Hepatocyte (in vitro differentiated cells): ENCODE data around the gene YEATS2. TPM values are rescaled to one million over a fixed set of nuclear protein-coding genes. Genes with fewer than 3 reads are reported as not detected.
"Not testable (repeated sequence)": the region's sequence is repeated elsewhere in the genome, so short reads cannot be mapped to it uniquely, and the experiment has no call there.

Experiments used
- DNase-seq: peaks from one replicate; pipeline ENCODE4 v3.0.0-alpha.2; 2016; ENCODE audit warnings: low spot score
- H2AFZ ChIP-seq: fragments of 200-600 bp; sonication (generic); 2 replicates; pipeline ENCODE4 v1.6.0; 2016; ENCODE audit warnings: antibody characterized with exemption, mild to moderate bottlenecking
- H3K27ac ChIP-seq: fragments of 200-600 bp; sonication (generic); 2 replicates; pipeline ENCODE4 v1.5.1; 2016; ENCODE audit warnings: mild to moderate bottlenecking
- H3K27me3 ChIP-seq: fragments of 200-600 bp; sonication (generic); 2 replicates; pipeline ENCODE4 v1.6.1; 2016
- H3K36me3 ChIP-seq: fragments of 200-600 bp; sonication (generic); replicated peaks from 2 replicates; pipeline ENCODE4 v1.5.1; 2016; ENCODE audit warnings: low read depth; ENCODE audit not compliant: insufficient read depth
- H3K4me1 ChIP-seq: fragments of 200-600 bp; sonication (generic); 2 replicates; pipeline ENCODE4 v1.5.1; 2016; ENCODE audit warnings: mild to moderate bottlenecking, moderate library complexity; ENCODE audit not compliant: insufficient read depth
- H3K4me2 ChIP-seq: fragments of 200-600 bp; sonication (generic); 2 replicates; pipeline ENCODE4 v1.6.0; 2016
- H3K4me3 ChIP-seq: fragments of 200-600 bp; sonication (generic); 2 replicates; pipeline ENCODE4 v1.5.1; 2016; ENCODE audit warnings: mild to moderate bottlenecking
- H3K79me2 ChIP-seq: fragments of 200-600 bp; sonication (generic); 2 replicates; pipeline ENCODE4 v1.6.0; 2017; ENCODE audit warnings: mild to moderate bottlenecking
- H3K9me2 ChIP-seq: fragments of 200-600 bp; sonication (generic); replicated peaks from 2 replicates; pipeline ENCODE4 v1.6.0; 2017; ENCODE audit warnings: mild to moderate bottlenecking; ENCODE audit not compliant: insufficient read depth
- H3K9me3 ChIP-seq: fragments of 200-600 bp; sonication (generic); 2 replicates; pipeline ENCODE4 v1.5.1; 2016; ENCODE audit warnings: low read depth, mild to moderate bottlenecking
- H4K20me1 ChIP-seq: fragments of 200-600 bp; sonication (generic); 2 replicates; pipeline ENCODE4 v1.6.0; 2016; ENCODE audit warnings: mild to moderate bottlenecking; ENCODE audit not compliant: insufficient read depth, poor library complexity, severe bottlenecking
- CTCF ChIP-seq: fragments of 200-600 bp; sonication (generic); IDR thresholded peaks from 2 replicates; pipeline ENCODE4 v1.5.1; 2016; ENCODE audit warnings: antibody characterized with exemption, mild to moderate bottlenecking; ENCODE audit not compliant: poor library complexity
- EZH2 ChIP-seq: fragments of 200-600 bp; sonication (generic); IDR thresholded peaks from 2 replicates; pipeline ENCODE4 v1.6.1; 2016; ENCODE audit warnings: antibody characterized with exemption, mild to moderate bottlenecking, borderline replicate concordance
- EZH2phosphoT487 ChIP-seq: fragments of 200-600 bp; sonication (generic); IDR thresholded peaks from one replicate; pipeline ENCODE4 v1.6.1; 2018; ENCODE audit warnings: antibody characterized with exemption, mild to moderate bottlenecking, low read depth, moderate library complexity; ENCODE audit not compliant: unreplicated experiment, severe bottlenecking
- WGBS: methylation state at CpG from one replicate; pipeline ENCODE4 v1.1.6; 2016; ENCODE audit warnings: low lambda C conversion rate; ENCODE audit errors: missing lambda C conversion rate; 5-methylcytosine and 5-hydroxymethylcytosine counted together
- polyA plus RNA-seq: library from polyadenylated mRNA; unstranded; fragments of >200 nt; fragmentation: Nextera tagmentation; extraction: Ambion mirVana; gene quantifications from 2 replicates; pipeline ENCODE4 v1.2.1, GENCODE V29; 2016
- total RNA-seq: library from RNA; depleted of rRNA; stranded (reverse); fragments of >200 nt; gene quantifications from 2 replicates; pipeline ENCODE4 v1.2.3, GENCODE V29; 2014

Gene YEATS2
- total and polyA plus RNA-seq, 2 experiments from 2014 or later = 12.5 to 21.5 TPM

GRCh38 chr3:183782576-183783276, 85.1 kb downstream of the YEATS2 start:
- Histone ChIP-seq H3K9me3 (no peaks in the 10 kb centered on the region), H3K4me2 (no peak overlapping the region), H3K36me3 (no peaks in the 10 kb centered on the region), H3K79me2 (peaks cover 4% of the 10 kb centered on the region), H4K20me1 (no peaks in the 10 kb centered on the region), H2AFZ (no peak overlapping the region), H3K4me3 (no peak overlapping the region), H3K9me2 (no peaks in the 10 kb centered on the region), H3K27me3 (no peaks in the 10 kb centered on the region), H3K4me1 (no peaks in the 10 kb centered on the region), H3K27ac (no peak overlapping the region)
- DNase-seq = no peak
- 97% methylated on average over 7 of the region's 7 CpGs for WGBS
- TF ChIP-seq EZH2phosphoT487 (no peak), CTCF (no peak), EZH2 (no peak)

- WGBS = 98% methylated on average over 10 of the region's 10 CpGs
- H3K27ac ChIP-seq, H3K9me2 ChIP-seq, H3K27me3 ChIP-seq, H3K4me1 ChIP-seq, H3K4me2 ChIP-seq, H3K9me3 ChIP-seq, H3K4me3 ChIP-seq, H2AFZ ChIP-seq, DNase-seq, H4K20me1 ChIP-seq, H3K79me2 ChIP-seq, H3K36me3 ChIP-seq: not testable (repeated sequence)
These were observed 86.9 kb downstream of the YEATS2 start for GRCh38 chr3:183784503-183784902.

- DNase-seq = no peak
- no peak overlapping the region for H3K4me2 ChIP-seq
- H3K4me1 ChIP-seq = no peaks in the 10 kb centered on the region
- no peaks in the 10 kb centered on the region for H3K9me3 ChIP-seq
- no peak for TF ChIP-seq CTCF
- TF ChIP-seq EZH2 = no peak
- no peak for TF ChIP-seq EZH2phosphoT487
- H3K4me3 ChIP-seq = no peak overlapping the region
- H3K9me2 ChIP-seq = no peaks in the 10 kb centered on the region
- H3K36me3 ChIP-seq = no peaks in the 10 kb centered on the region
- WGBS = 96% methylated on average over 4 of the region's 4 CpGs
- no peak overlapping the region for H2AFZ ChIP-seq
- H3K27me3 ChIP-seq = no peaks in the 10 kb centered on the region
- H4K20me1 ChIP-seq = no peaks in the 10 kb centered on the region
- no peak overlapping the region for H3K27ac ChIP-seq
- no peaks in the 10 kb centered on the region for H3K79me2 ChIP-seq
These were observed 92.2 kb downstream of the YEATS2 start for GRCh38 chr3:183789826-183790225.

- no peak for TF ChIP-seq EZH2
- TF ChIP-seq CTCF = no peak
- no peak for TF ChIP-seq EZH2phosphoT487
- H3K27ac ChIP-seq = no peak overlapping the region
- H3K4me2 ChIP-seq = no peak overlapping the region
- no peaks in the 10 kb centered on the region for H3K79me2 ChIP-seq
- H2AFZ ChIP-seq = no peak overlapping the region
- H3K4me3 ChIP-seq = no peak overlapping the region
- no peaks in the 10 kb centered on the region for H4K20me1 ChIP-seq
- H3K36me3 ChIP-seq = no peaks in the 10 kb centered on the region
- H3K9me3 ChIP-seq = no peaks in the 10 kb centered on the region
- H3K9me2 ChIP-seq = no peaks in the 10 kb centered on the region
- 96% methylated on average over 15 of the region's 16 CpGs for WGBS
- no peaks in the 10 kb centered on the region for H3K4me1 ChIP-seq
- no peak for DNase-seq
- H3K27me3 ChIP-seq = no peaks in the 10 kb centered on the region
These were observed 93.1 kb downstream of the YEATS2 start for GRCh38 chr3:183790700-183791099.
